GM12875 (cell line): ENCODE measurements around the gene C14orf93.
"Not testable (repeated sequence)": the region's sequence is repeated elsewhere in the genome, so short reads cannot be mapped to it uniquely, and the experiment has no call there.

ENCODE experiments used
- H3K4me3 ChIP-seq: one replicate; pipeline ENCODE4 v1.5.1; 2011; ENCODE audit warnings: low read depth, low read length, control low read depth
- CTCF ChIP-seq: IDR thresholded peaks from 2 replicates; pipeline ENCODE4 v1.5.1; 2011; ENCODE audit warnings: low read depth, mild to moderate bottlenecking, control low read depth, inconsistent platforms, low read length, moderate library complexity, borderline replicate concordance; ENCODE audit not compliant: insufficient read depth

C14orf93 gene

DNA sequence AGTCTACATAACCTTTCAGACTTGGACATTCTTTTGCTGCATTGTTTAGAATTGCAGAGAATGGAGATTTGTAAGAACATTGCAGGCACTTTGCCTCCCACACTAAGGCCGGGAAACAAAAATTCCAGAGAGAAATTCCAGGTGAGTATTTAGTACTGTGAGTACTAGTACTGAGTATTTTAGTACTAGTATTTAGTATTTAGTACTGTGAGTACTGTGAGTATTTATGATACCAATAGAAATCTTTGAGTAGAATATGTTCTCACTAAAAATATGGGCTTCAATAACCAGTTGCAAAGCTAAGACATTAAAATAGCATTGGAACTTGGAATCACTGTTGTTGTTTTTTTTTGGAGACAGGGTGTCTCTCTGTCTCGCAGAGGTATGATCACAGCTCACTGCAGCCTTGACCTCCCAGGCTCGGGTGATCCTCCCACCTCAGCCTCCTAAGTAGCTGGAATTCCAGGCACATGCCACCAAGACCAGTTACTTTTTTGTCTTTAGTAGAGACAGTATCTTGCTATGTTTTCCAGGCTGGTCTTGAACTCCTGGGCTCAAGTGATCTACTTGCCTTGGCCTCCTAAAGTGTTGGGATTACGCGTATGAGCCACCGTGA, 47.8 kb downstream of the C14orf93 start:
- TF ChIP-seq CTCF: no peak
- no peak overlapping the region for H3K4me3 ChIP-seq

- TF ChIP-seq CTCF: no peak
- H3K4me3 ChIP-seq: peak overlapping the region; percentile 49
Observed at GRCh38 chr14:22955702-22956569, 54.0 kb downstream of the C14orf93 start.

GRCh38 chr14:22952418-22952817, 57.5 kb downstream of the C14orf93 start:
- no peak overlapping the region for H3K4me3 ChIP-seq
- TF ChIP-seq CTCF: no peak

DNA sequence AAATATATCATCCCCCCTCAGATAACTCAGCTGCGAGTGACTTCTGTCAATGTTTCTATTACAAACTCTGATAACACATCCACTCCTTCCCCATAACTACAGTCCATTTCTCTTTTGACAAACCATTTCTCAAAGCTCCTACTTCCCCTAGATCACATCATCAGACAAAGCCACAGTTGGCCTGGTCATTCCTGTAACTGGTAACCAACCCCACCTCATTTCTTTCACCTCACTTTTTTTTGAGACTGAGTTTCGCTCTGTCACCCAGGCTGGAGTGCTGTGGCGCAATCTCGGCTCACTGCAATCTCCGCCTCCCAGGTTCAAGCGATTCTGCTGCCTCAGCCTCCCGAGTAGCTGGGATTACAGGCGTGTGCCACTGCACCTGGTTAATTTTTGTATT, 58.1 kb downstream of the C14orf93 start:
- not testable (repeated sequence) for H3K4me3 ChIP-seq

DNA sequence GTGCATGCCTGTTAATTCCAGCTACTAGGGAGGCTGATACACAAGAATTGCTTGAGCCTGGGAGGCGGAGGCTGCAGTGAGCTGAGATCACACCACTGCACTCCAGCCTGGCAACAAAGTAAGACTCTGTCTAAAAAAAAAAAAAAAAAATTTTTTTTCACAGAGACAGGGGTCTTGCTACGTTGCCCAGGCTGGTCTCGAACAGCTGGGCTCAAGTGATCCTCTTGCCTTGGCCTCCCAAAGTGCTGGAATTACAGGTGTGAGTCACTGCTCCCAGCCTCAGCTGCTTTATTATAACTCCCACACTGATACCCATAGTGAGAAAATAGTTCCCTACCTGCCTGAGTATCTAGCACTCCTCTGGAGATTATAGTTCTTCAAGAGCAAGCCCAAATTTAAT, 64.3 kb downstream of the C14orf93 start:
- no peak for TF ChIP-seq CTCF
- no peak overlapping the region for H3K4me3 ChIP-seq

GRCh38 chr14:22939684-22940083, 70.3 kb downstream of the C14orf93 start:
- TF ChIP-seq CTCF: no peak
- H3K4me3 ChIP-seq: no peak overlapping the region
